ENCODE results near the gene NEURL4.

The NEURL4 gene

DNA sequence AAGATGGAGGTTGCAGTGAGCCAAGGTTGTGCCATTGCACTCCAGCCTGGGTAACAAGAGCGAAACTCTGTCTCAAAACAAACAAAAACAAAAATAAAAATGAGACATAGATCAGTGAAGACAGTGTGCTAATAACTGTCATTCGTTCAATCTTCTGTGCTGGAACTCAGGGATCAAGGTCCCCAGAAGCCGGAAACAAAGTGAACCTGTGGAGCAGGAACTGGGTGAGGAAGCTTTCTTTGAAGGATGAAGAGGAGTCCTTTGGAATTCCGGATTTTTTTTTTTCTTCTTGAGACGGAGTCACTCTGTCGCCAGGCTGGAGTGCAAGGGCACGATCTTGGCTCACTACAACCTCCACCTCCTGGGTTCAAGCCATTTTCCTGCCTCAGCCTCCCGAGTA, 49.7 kb downstream of the NEURL4 start:
- Histone ChIP-seq H3K36me3 (ENCODE audit: insufficient read depth) (no peaks in the 10 kb centered on the region), H4K20me1 (ENCODE audit: insufficient read depth) (no peaks in the 10 kb centered on the region), H3K4me1 (ENCODE audit: low read depth, poor library complexity, severe bottlenecking) (no peaks in the 10 kb centered on the region), H3K4me3 (IDR thresholded peaks at IDR 0.05; ENCODE audit: insufficient read depth, low read depth, low read length) (no peak overlapping the region), H3K27me3 (ENCODE audit: insufficient read depth, low read depth) (no peaks in the 10 kb centered on the region), H3K9ac (no peak overlapping the region), H2AFZ (ENCODE audit: low read depth) (no peak overlapping the region), H3K4me2 (no peak overlapping the region), H3K27ac (no peak overlapping the region), H3K79me2 (ENCODE audit: insufficient read depth, low read depth) (no peaks in the 10 kb centered on the region)
- no peak for TF ChIP-seq CTCF (conservative IDR thresholded peaks at IDR 0.05; ENCODE audit: low read depth, low read length)

GRCh38 chr17:7266784-7267183, 62.4 kb downstream of the NEURL4 start:
- Histone ChIP-seq H3K4me2 (no peak overlapping the region), H3K27ac (no peak overlapping the region), H2AFZ (ENCODE audit: low read depth) (no peak overlapping the region), H3K27me3 (ENCODE audit: insufficient read depth, low read depth) (no peaks in the 10 kb centered on the region; the same call in 1 of the 2 replicates), H3K9ac (no peak overlapping the region), H3K4me3 (IDR thresholded peaks at IDR 0.05; ENCODE audit: insufficient read depth, low read depth, low read length) (no peak overlapping the region), H3K4me1 (ENCODE audit: low read depth, poor library complexity, severe bottlenecking) (no peaks in the 10 kb centered on the region), H3K79me2 (ENCODE audit: insufficient read depth, low read depth) (no peaks in the 10 kb centered on the region), H3K36me3 (ENCODE audit: insufficient read depth) (no peaks in the 10 kb centered on the region), H4K20me1 (ENCODE audit: insufficient read depth) (no peaks in the 10 kb centered on the region)
- no peak for TF ChIP-seq CTCF (conservative IDR thresholded peaks at IDR 0.05; ENCODE audit: low read depth, low read length)
